Heart right ventricle (tissue), 16 donors: ENCODE results near the gene SLC35E4. TPM values are rescaled to one million over a fixed set of nuclear protein-coding genes. Genes with fewer than 3 reads are reported as not detected.
A peak's percentile ranks its signal among the peaks of the same experiment; 100 is the strongest.

Experiments
- ATAC-seq, 8 donors: fragments of 200-7000 bp; cut with Tn5 transposase; one replicate each; pipeline ENCODE4 v1.9.1; 2020; ENCODE audit warnings: mild to moderate bottlenecking in 8 of 8, moderate library complexity in 8 of 8, moderate number of reproducible peaks in 1 of 8
- DNase-seq, 2 donors: peaks; one replicate each; pipeline ENCODE4 v3.0.0-alpha.2; 2020
- H3K27ac ChIP-seq, 10 donors: fragments of 200-600 bp; sonication (generic) in 2 of 10; one replicate each; pipeline versions ENCODE4 v1.5.0 to v1.8.0; 2020 to 2022; ENCODE audit warnings: mild to moderate bottlenecking in 3 of 10
- H3K27me3 ChIP-seq, 7 donors: fragments of 200-600 bp; one replicate each; pipeline ENCODE4 v1.8.0; 2021 to 2022; ENCODE audit warnings: mild to moderate bottlenecking in 2 of 7
- H3K36me3 ChIP-seq, 9 donors: fragments of 200-600 bp; sonication (generic) in 1 of 9; one replicate each; pipeline versions ENCODE4 v1.5.0 to v1.8.0; 2020 to 2022; ENCODE audit warnings: mild to moderate bottlenecking in 2 of 9
- H3K4me1 ChIP-seq, 9 donors: fragments of 200-600 bp; sonication (generic) in 1 of 9; one replicate each; pipeline versions ENCODE4 v1.5.0 to v1.8.0; 2020 to 2022; ENCODE audit warnings: mild to moderate bottlenecking in 4 of 9
- H3K4me3 ChIP-seq, 10 donors: fragments of 200-600 bp; sonication (generic) in 2 of 10; one replicate each; pipeline versions ENCODE4 v1.5.0 to v1.8.0; 2020 to 2022; ENCODE audit warnings: mild to moderate bottlenecking in 7 of 10, moderate library complexity in 2 of 10
- H3K9me3 ChIP-seq, 11 donors: fragments of 200-600 bp in 10 of 11; sonication (generic) in 2 of 11; one replicate each; pipeline versions ENCODE4 v1.5.0 to v1.8.0; 2013 to 2022; ENCODE audit warnings: mild to moderate bottlenecking in 2 of 11, control low read depth in 1 of 11, moderate library complexity in 1 of 11
- CTCF ChIP-seq, 9 donors: fragments of 200-600 bp; sonication (generic) in 2 of 9; IDR thresholded peaks; one replicate each; pipeline versions ENCODE4 v1.5.0 to v1.8.0; 2021 to 2022; ENCODE audit warnings: antibody characterized with exemption in 9 of 9, mild to moderate bottlenecking in 5 of 9, moderate library complexity in 1 of 9
- WGBS, 2 donors: extraction: QIAGEN DNeasy Blood & Tissue Kit; methylation state at CpG; one replicate each; pipeline ENCODE4 v1.1.7; 2013; ENCODE audit warnings: inconsistent platforms in 1 of 2; 5-methylcytosine and 5-hydroxymethylcytosine counted together
- intact Hi-C, 10 donors: fragments of 100-400 bp; cut with DNase I; formaldehyde crosslinking; loops; one replicate each; pipeline versions ENCODE4 v1.11.1 to v1.14.2; 2022
- polyA plus RNA-seq, 2 donors: library from polyadenylated mRNA; stranded (reverse); fragments of 200-250 nt; gene quantifications; one replicate each; pipeline ENCODE4 v1.2.3, GENCODE V29; 2013
- total RNA-seq, 10 donors: library from RNA; stranded (reverse); fragmentation: NEBNext Ultra II Directional in 3 of 10; extraction: Animal tissue kit (Norgen Biotek cat#: 25700) in 3 of 10; gene quantifications; one replicate each; pipeline versions ENCODE4 v1.2.1 to v1.2.4, GENCODE V29; 2021 to 2023
- donor health status: Arrhythmogenic right ventricular cardiomyopathy.
- donor health status: ischemic (EF 13 %, LVEDD 7.1; RV severe dilation, severe dysfunction).
- donor health status: healthy with polysubstance abuse.
- donor health status: DM: no; HTN: yes; CAD: no.
- donor health status: DM: no; HTN: no; CAD: no.
- donor health status: ischemic (EF 25% LVEDD 6.9; RV normal size, moderate dysfunction).
- donor health status: ischemic (EF 25% LVEDD 5.7; RV mildly dilated, moderate dysfunction).
- donor health status: healthy.
- donor health status: DM: yes; HTN: yes; CAD: no.
- donor health status: Ischemic cardiomyopathy.
- donor health status: ischemic (EF 35%, LVEDD 5.7; RV mildly dilated, moderate dysfunction).
- donor health status: nonischemic (EF 11% LVEDD 7.7; RV severe dilation, severe dysfunction).
- donor health status: DM: yes; HTN: yes; CAD: no.
- donor health status: PGD.
- donor health status: ischemic (EF 29% LVEDD 5.4; RV normal size, mild dysfunction).
- donor health status: nonischemic (EF 23%, LVEDD 6.1; RV moderate dilation, normal function).

Gene SLC35E4
- total and polyA plus RNA-seq, 12 donors: 1.8 to 6.0 (median 3.3) TPM

GRCh38 chr22:30650508-30651116 lies 15.0 kb downstream of the SLC35E4 start:
- H3K27ac ChIP-seq: no peak overlapping the region
- 53% methylated on average over 5 of the region's 5 CpGs for WGBS, 2 donors
- H3K9me3 ChIP-seq: no peaks in the 10 kb centered on the region
- ATAC-seq (peak in 2 of 8 donors; percentile 18 to 33), DNase-seq (no peak)
- no peaks in the 10 kb centered on the region for H3K27me3 ChIP-seq
- intact Hi-C loops: no loop called here
- H3K4me1 ChIP-seq: peaks cover 0 to 17% (median 0%) of the 10 kb centered on the region in 9 donors
- H3K36me3 ChIP-seq: peaks cover 0 to 13% (median 0%) of the 10 kb centered on the region in 9 donors
- no peak overlapping the region for H3K4me3 ChIP-seq
- no peak for TF ChIP-seq CTCF (IDR thresholded peaks at IDR 0.05)

GRCh38 chr22:30652852-30653251 lies 17.3 kb downstream of the SLC35E4 start:
- intact Hi-C loops: no loop called here
- ATAC-seq (no peak), DNase-seq (no peak)
- H3K36me3 ChIP-seq: peaks cover 0 to 2% (median 0%) of the 10 kb centered on the region in 9 donors
- no peak overlapping the region for H3K27ac ChIP-seq
- no peaks in the 10 kb centered on the region for H3K27me3 ChIP-seq
- H3K4me1 ChIP-seq: peaks cover 0 to 17% (median 0%) of the 10 kb centered on the region in 9 donors
- H3K9me3 ChIP-seq: no peaks in the 10 kb centered on the region
- no peak for TF ChIP-seq CTCF (IDR thresholded peaks at IDR 0.05)
- no peak overlapping the region for H3K4me3 ChIP-seq
- 84 to 86% methylated on average over 2 of the region's 2 CpGs for WGBS, 2 donors

- ATAC-seq (no peak), DNase-seq (no peak)
- intact Hi-C loops: no loop called here
- WGBS, 2 donors: 96 to 97% methylated on average over 14 of the region's 14 CpGs
- peaks cover 0 to 10% (median 0%) of the 10 kb centered on the region in 9 donors for H3K4me1 ChIP-seq
- H3K36me3 ChIP-seq: peaks cover 0 to 8% (median 0%) of the 10 kb centered on the region in 9 donors
- H3K27ac ChIP-seq: no peak overlapping the region
- TF ChIP-seq CTCF (IDR thresholded peaks at IDR 0.05): no peak
- H3K27me3 ChIP-seq: no peaks in the 10 kb centered on the region
- no peaks in the 10 kb centered on the region for H3K9me3 ChIP-seq
- H3K4me3 ChIP-seq: no peak overlapping the region
Measured at GRCh38 chr22:30654361-30654760, 18.8 kb downstream of the SLC35E4 start.

- 79 to 81% methylated on average over 3 of the region's 3 CpGs for WGBS, 2 donors
- H3K4me1 ChIP-seq: peaks cover 0 to 3% (median 0%) of the 10 kb centered on the region in 9 donors
- H3K9me3 ChIP-seq: no peaks in the 10 kb centered on the region
- no peaks in the 10 kb centered on the region for H3K27me3 ChIP-seq
- intact Hi-C loops: no loop called here
- peaks cover 0 to 8% (median 0%) of the 10 kb centered on the region in 9 donors for H3K36me3 ChIP-seq
- ATAC-seq (no peak), DNase-seq (no peak)
- H3K4me3 ChIP-seq: no peak overlapping the region
- TF ChIP-seq CTCF (IDR thresholded peaks at IDR 0.05): no peak
- H3K27ac ChIP-seq: no peak overlapping the region
Measured at GRCh38 chr22:30655532-30655931, 20.0 kb downstream of the SLC35E4 start.
